Endothelial cell of umbilical vein (primary cell): ENCODE data around the gene ZNF77. TPM values are rescaled to one million over a fixed set of nuclear protein-coding genes. Genes with fewer than 3 reads are reported as not detected.

ENCODE experiments used
- BruUV-seq: library from RNA; stranded (reverse); fragments of 400-500 nt; replicated peaks from 2 replicates; lab custom pipeline; 2021; lab: Mats Ljungman, UMichigan
- CTCF ChIA-PET: fragments of 300-600, 350-600 bp; sonication (Branson Sonifier 250); formaldehyde crosslinking; loops from one replicate; lab custom pipeline; 2021; ENCODE audit warnings: antibody characterized with exemption, inconsistent platforms; lab: Charles Lee
- POLR2A ChIA-PET: fragments of 300-600, 350-600 bp; sonication (Branson Sonifier 250); formaldehyde crosslinking; loops from one replicate; lab custom pipeline; 2021; ENCODE audit warnings: antibody characterized with exemption, inconsistent platforms; lab: Charles Lee
- DNase-seq: peaks from one replicate; pipeline ENCODE4 v3.0.0-alpha.2; 2011; ENCODE audit warnings: low read depth, low spot score
- FAIRE-seq: peaks from 2 replicates; lab custom pipeline; 2011; peaks lifted over from hg19 to GRCh38; lab: Jason Lieb, UNC
- H2AFZ ChIP-seq: 2 replicates; pipeline ENCODE4 v1.6.0; 2012; ENCODE audit warnings: low read depth, low read length, control low read depth, inconsistent platforms
- H3K27ac ChIP-seq: 2 replicates; pipeline ENCODE4 v1.5.1; 2011; ENCODE audit warnings: low read depth, mild to moderate bottlenecking, control low read depth, low read length, moderate library complexity; ENCODE audit not compliant: insufficient read depth
- H3K27me3 ChIP-seq, 2 experiments: 2 replicates each; pipeline versions ENCODE4 v1.6.0 to v1.6.1; 2011; ENCODE audit warnings: low read length in 2 of 2, mixed read lengths in 1 of 2; ENCODE audit not compliant: control insufficient read depth in 2 of 2, insufficient read depth in 2 of 2
- H3K36me3 ChIP-seq, 2 experiments: 2 replicates in 1 of 2; 3 replicates in 1 of 2; pipeline ENCODE4 v1.5.1; 2011; ENCODE audit warnings: low read length in 2 of 2, mild to moderate bottlenecking in 1 of 2, moderate library complexity in 1 of 2; ENCODE audit not compliant: control insufficient read depth in 2 of 2, insufficient read depth in 2 of 2; ENCODE audit errors: extremely low read depth in 1 of 2
- H3K4me1 ChIP-seq: 3 replicates; pipeline ENCODE4 v1.5.1; 2011; ENCODE audit warnings: mild to moderate bottlenecking, low read length; ENCODE audit not compliant: control insufficient read depth, insufficient read depth; ENCODE audit errors: extremely low read depth
- H3K4me2 ChIP-seq: 2 replicates; pipeline ENCODE4 v1.6.1; 2011; ENCODE audit warnings: low read length, control low read depth, mixed read lengths; ENCODE audit not compliant: insufficient read depth
- H3K4me3 ChIP-seq, 3 experiments: fragments of 200-600 bp in 1 of 3; sonication (generic), shearing (Covaris generic) in 1 of 3; replicated peaks in 1 of 3; 2 replicates each; pipeline ENCODE4 v1.5.1; 2011 to 2016; ENCODE audit warnings: control low read depth in 3 of 3, low read length in 3 of 3, mild to moderate bottlenecking in 2 of 3, inconsistent platforms in 1 of 3, low read depth in 1 of 3, moderate library complexity in 1 of 3; ENCODE audit not compliant: insufficient read depth in 1 of 3
- H3K79me2 ChIP-seq: 2 replicates; pipeline ENCODE4 v1.6.0; 2012; ENCODE audit warnings: low read length, inconsistent platforms; ENCODE audit not compliant: control insufficient read depth, insufficient read depth
- H3K9ac ChIP-seq: replicated peaks from 2 replicates; pipeline ENCODE3; 2011; ENCODE audit warnings: low read length, control low read depth; ENCODE audit not compliant: insufficient read depth; ENCODE audit errors: extremely low read depth
- H3K9me1 ChIP-seq: replicated peaks from 3 replicates; pipeline ENCODE4 v1.6.0; 2011; ENCODE audit warnings: mild to moderate bottlenecking, low read length; ENCODE audit not compliant: control insufficient read depth, insufficient read depth; ENCODE audit errors: extremely low read depth
- H3K9me3 ChIP-seq: replicated peaks from 2 replicates; pipeline ENCODE4 v1.5.1; 2012; ENCODE audit warnings: low read length, inconsistent platforms; ENCODE audit not compliant: control insufficient read depth, insufficient read depth
- H4K20me1 ChIP-seq: replicated peaks from 2 replicates; pipeline ENCODE3; 2011; ENCODE audit warnings: mild to moderate bottlenecking, low read length; ENCODE audit not compliant: control insufficient read depth, insufficient read depth; ENCODE audit errors: extremely low read depth
- CTCF ChIP-seq, 2 donors: IDR thresholded peaks; 1 replicate in 1 of 2; 2 replicates in 1 of 2; pipeline ENCODE4 v1.5.1; 2011; ENCODE audit warnings: low read length in 2 of 2, mild to moderate bottlenecking in 2 of 2, moderate library complexity in 2 of 2, control low read depth in 1 of 2, inconsistent platforms in 1 of 2, low read depth in 1 of 2; ENCODE audit not compliant: insufficient read depth in 1 of 2; ENCODE audit errors: extremely low read depth in 1 of 2
- EZH2 ChIP-seq: IDR thresholded peaks from 2 replicates; pipeline ENCODE4 v1.6.1; 2012; ENCODE audit warnings: borderline replicate concordance, low read depth, mild to moderate bottlenecking, moderate library complexity, low read length, inconsistent platforms; ENCODE audit not compliant: severe bottlenecking
- FOS ChIP-seq: IDR thresholded peaks from 2 replicates; pipeline ENCODE4 v1.6.1; 2011; ENCODE audit warnings: mild to moderate bottlenecking, low read length, moderate library complexity, borderline replicate concordance; ENCODE audit not compliant: insufficient read depth
- JUN ChIP-seq: IDR thresholded peaks from 2 replicates; pipeline ENCODE4 v1.6.1; 2011; ENCODE audit warnings: borderline replicate concordance, low read depth; ENCODE audit not compliant: insufficient read length, insufficient read depth
- MAX ChIP-seq: IDR thresholded peaks from 2 replicates; pipeline ENCODE4 v1.6.1; 2011; ENCODE audit not compliant: insufficient read depth, insufficient read length
- MYC ChIP-seq: IDR thresholded peaks from one replicate; pipeline ENCODE4 v1.6.1; 2011; ENCODE audit warnings: mild to moderate bottlenecking, low read depth, low read length
- POLR2AphosphoS5 ChIP-seq: IDR thresholded peaks from 2 replicates; pipeline ENCODE4 v1.6.1; 2012; ENCODE audit warnings: low read depth, mild to moderate bottlenecking, control low read depth, low read length, moderate library complexity; ENCODE audit not compliant: insufficient read depth
- dilution Hi-C: fragments of 300-500 bp; cut with MboI; formaldehyde crosslinking; loops from one replicate; pipeline ENCODE4 v1.15.0; 2019; ENCODE audit warnings: low sequenced_read_pairs; ENCODE audit not compliant: extremely low pct_ligation_motif_present
- intact Hi-C: fragments of 100-400 bp; cut with micrococcal nuclease; formaldehyde crosslinking; loops from one replicate; pipeline ENCODE4 v1.10.0; 2022
- polyA plus RNA-seq, 4 experiments: library from polyadenylated mRNA; depleted of rRNA in 3 of 4; stranded (reverse) in 3 of 4; unstranded in 1 of 4; fragments of >200 nt; gene quantifications; 2 replicates each; pipeline versions ENCODE4 v1.2.1 to v1.2.3, GENCODE V29; 2011 to 2012; ENCODE audit warnings: missing spikeins in 1 of 4
- total RNA-seq: library from RNA; stranded (reverse); gene quantifications from 2 replicates; pipeline ENCODE4 v1.2.3, GENCODE V29; 2021

The ZNF77 gene
- total and polyA plus RNA-seq, 2 donors (not counting 3 experiments of a cell fraction or from before 2014, with no cell fraction given) = 5.9 to 10.2 TPM

GRCh38 chr19:2952953-2953481, 8.2 kb upstream of the ZNF77 start:
- Histone ChIP-seq H2AFZ (no peak overlapping the region), H3K27me3 (no peaks in the 10 kb centered on the region), H3K79me2 (no peaks in the 10 kb centered on the region), H3K27ac (no peak overlapping the region), H3K4me2 (no peak overlapping the region), H3K9ac (no peak overlapping the region), H3K4me1 (peaks cover 13% of the 10 kb centered on the region), H4K20me1 (no peaks in the 10 kb centered on the region), H3K9me1 (no peaks in the 10 kb centered on the region), H3K4me3 (no peak overlapping the region), H3K36me3 (no peaks in the 10 kb centered on the region), H3K9me3 (no peaks in the 10 kb centered on the region)
- intact Hi-C loops = no loop called here
- no TSS peak for BruUV-seq
- dilution Hi-C loops = no loop called here
- TF ChIP-seq MYC = no peak
- no peak for TF ChIP-seq CTCF (IDR thresholded peaks at IDR 0.05; ENCODE audit: extremely low read depth in 1 of 2, insufficient read depth in 1 of 2, low read depth in 1 of 2, low read length in 2 of 2)
- TF ChIP-seq JUN = no peak
- no peak for TF ChIP-seq EZH2
- TF ChIP-seq MAX = no peak
- TF ChIP-seq POLR2AphosphoS5 = no peak
- no peak for TF ChIP-seq FOS
- CTCF ChIA-PET = interaction anchor here (1.6 to 4.7 kb wide), 7 partner anchors 65 to 305 kb away, joined by 3 to 105 read pairs (median 34); no protein-coding TSS in a partner anchor
- POLR2A ChIA-PET = no interaction called here
- no peak for DNase-seq
- FAIRE-seq = no peak
